Keratinocyte (primary cell): Measurements from ENCODE around the gene SLC25A30.

Experiments used
- EZH2 ChIP-seq: IDR thresholded peaks from one replicate; pipeline ENCODE4 v1.6.1; 2012; ENCODE audit warnings: inconsistent platforms, mild to moderate bottlenecking, low read length, moderate library complexity
- TF ChIP-seq, protein P1 (sequence below), 3 experiments: IDR thresholded peaks in 1 of 3; conservative IDR thresholded peaks in 1 of 3; optimal IDR thresholded peaks in 1 of 3; 2 replicates in 2 of 3; 3 replicates in 1 of 3; pipeline versions ENCODE3 to v1.5.1; 2011; ENCODE audit warnings: low read length in 3 of 3, mild to moderate bottlenecking in 3 of 3, moderate library complexity in 2 of 3, control low read depth in 1 of 3, inconsistent platforms in 1 of 3; ENCODE audit not compliant: insufficient read depth in 2 of 3; ENCODE audit errors: extremely low read depth in 1 of 3

DNA sequence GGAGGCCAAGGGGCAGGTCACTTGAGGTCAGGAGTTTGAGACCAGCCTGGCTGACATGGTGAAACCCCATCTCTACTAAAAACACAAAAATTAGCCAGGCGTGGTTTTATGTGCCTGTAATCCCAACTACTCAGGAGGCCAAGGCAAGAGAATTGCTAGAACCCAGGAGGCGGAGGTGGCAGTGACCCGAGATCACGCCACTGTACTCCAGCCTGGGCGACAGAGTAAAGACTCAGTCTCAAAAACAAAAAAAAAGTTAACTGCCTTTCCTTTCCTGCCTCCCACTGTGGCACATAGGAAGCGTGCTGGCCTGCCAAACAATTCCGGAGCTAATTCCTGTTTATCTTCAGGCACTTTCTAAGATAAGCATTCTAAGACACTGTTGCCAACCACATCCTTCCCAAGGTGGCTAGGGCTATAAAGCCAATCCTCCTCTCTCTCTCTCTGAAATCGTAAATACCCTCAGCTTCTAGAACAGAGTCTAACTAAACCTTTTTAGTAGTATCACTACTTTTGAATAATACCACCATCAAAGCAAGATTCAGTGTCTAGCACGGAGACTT lies 21.6 kb downstream of the SLC25A30 start:
- TF ChIP-seq EZH2, result no peak
- TF ChIP-seq, protein P1, sequence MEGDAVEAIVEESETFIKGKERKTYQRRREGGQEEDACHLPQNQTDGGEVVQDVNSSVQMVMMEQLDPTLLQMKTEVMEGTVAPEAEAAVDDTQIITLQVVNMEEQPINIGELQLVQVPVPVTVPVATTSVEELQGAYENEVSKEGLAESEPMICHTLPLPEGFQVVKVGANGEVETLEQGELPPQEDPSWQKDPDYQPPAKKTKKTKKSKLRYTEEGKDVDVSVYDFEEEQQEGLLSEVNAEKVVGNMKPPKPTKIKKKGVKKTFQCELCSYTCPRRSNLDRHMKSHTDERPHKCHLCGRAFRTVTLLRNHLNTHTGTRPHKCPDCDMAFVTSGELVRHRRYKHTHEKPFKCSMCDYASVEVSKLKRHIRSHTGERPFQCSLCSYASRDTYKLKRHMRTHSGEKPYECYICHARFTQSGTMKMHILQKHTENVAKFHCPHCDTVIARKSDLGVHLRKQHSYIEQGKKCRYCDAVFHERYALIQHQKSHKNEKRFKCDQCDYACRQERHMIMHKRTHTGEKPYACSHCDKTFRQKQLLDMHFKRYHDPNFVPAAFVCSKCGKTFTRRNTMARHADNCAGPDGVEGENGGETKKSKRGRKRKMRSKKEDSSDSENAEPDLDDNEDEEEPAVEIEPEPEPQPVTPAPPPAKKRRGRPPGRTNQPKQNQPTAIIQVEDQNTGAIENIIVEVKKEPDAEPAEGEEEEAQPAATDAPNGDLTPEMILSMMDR (optimal IDR thresholded peaks at IDR 0.05 in 1 of 3, IDR thresholded peaks at IDR 0.05 in 1 of 3, conservative IDR thresholded peaks at IDR 0.05 in 1 of 3; ENCODE audit: extremely low read depth in 1 of 3, insufficient read depth in 2 of 3, low read length in 3 of 3), result no peak
